ES-I3 (cell line): Measurements from ENCODE around the gene MCOLN1.
A peak's percentile ranks its signal among the peaks of the same experiment; 100 is the strongest.

Experiments
- H3K36me3 ChIP-seq: 2 replicates; pipeline ENCODE4 v1.6.1; 2013; ENCODE audit warnings: mild to moderate bottlenecking, low read length, control low read depth, moderate library complexity; ENCODE audit not compliant: insufficient read depth
- H3K4me1 ChIP-seq: 2 replicates; pipeline ENCODE4 v1.6.1; 2013; ENCODE audit warnings: mild to moderate bottlenecking, control low read depth, low read length; ENCODE audit not compliant: insufficient read depth
- H3K9ac ChIP-seq: 2 replicates; pipeline ENCODE4 v1.6.1; 2013; ENCODE audit warnings: low read depth, mild to moderate bottlenecking, low read length, moderate library complexity
- H3K9me3 ChIP-seq: 2 replicates; pipeline ENCODE4 v1.6.1; 2013; ENCODE audit warnings: mild to moderate bottlenecking, low read length, moderate library complexity; ENCODE audit not compliant: control insufficient read depth, insufficient read depth

The MCOLN1 gene

DNA sequence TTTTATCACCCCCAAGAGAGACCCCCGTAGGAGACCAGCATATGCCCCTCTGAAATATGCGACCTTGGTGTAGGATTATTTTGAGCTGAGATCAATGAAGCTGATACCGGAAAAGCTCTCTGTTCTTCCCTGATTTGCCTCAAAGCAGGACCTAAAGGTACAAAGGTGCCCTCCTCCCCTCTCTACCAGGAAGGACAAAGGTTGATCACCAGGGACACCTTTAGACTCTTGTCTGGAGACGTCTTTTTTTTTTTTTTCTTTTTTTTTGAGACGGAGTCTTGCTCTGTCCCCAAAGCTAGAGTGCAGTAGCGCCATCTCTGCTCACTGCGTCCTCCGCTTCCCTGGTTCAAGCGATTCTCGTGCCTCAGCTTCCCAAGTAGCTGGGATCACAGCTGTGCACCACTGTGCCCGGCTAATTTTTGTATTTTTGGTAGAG is 32.8 kb upstream of the MCOLN1 start:
- H3K9ac ChIP-seq = peak overlapping the region; percentile 53
- peaks cover 12% of the 10 kb centered on the region for H3K4me1 ChIP-seq
- no peaks in the 10 kb centered on the region for H3K9me3 ChIP-seq
- H3K36me3 ChIP-seq = no peaks in the 10 kb centered on the region

DNA sequence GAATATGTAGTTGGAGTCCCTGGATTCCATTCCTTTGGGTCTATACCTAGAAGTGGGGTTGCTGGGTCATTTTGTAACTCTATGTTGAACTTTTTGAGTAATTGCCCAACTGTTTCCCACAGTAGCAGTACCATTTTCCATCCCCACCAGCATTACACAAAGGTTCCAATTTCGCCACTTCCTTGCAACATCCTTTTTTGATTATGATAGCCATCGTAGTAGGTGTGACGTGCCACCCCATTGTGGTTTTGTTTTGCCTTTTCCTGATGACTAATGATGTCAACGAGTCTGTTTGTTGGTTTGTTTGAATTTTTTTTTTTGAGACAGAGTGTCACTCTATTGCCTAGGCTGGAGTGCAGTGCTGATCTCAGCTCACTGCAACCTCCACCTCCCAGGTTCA is 30.3 kb upstream of the MCOLN1 start:
- H3K36me3 ChIP-seq = no peaks in the 10 kb centered on the region
- no peak overlapping the region for H3K9ac ChIP-seq
- peaks cover 14% of the 10 kb centered on the region for H3K4me1 ChIP-seq
- no peaks in the 10 kb centered on the region for H3K9me3 ChIP-seq

DNA sequence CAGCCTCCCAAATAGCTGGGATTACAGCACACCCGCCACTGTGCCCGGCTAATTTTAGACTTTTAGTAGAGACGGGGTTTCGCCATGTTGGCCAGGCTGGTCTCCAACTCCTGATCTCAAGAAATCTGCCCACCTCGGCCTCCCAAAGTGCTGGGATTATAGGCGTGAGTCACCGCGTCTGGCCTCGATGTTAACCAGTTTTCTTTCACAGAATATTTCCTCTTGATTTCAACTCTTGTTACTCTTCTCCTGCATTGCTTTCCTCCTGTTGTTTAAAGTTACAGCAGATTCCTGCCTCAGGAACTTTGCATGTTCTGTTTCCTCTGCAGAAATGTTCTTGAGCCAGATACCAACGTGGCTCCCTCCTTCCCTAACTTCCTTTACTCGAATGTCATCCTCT is 29.9 kb upstream of the MCOLN1 start:
- peaks cover 14% of the 10 kb centered on the region for H3K4me1 ChIP-seq
- no peaks in the 10 kb centered on the region for H3K9me3 ChIP-seq
- H3K9ac ChIP-seq = no peak overlapping the region
- H3K36me3 ChIP-seq = no peaks in the 10 kb centered on the region

DNA sequence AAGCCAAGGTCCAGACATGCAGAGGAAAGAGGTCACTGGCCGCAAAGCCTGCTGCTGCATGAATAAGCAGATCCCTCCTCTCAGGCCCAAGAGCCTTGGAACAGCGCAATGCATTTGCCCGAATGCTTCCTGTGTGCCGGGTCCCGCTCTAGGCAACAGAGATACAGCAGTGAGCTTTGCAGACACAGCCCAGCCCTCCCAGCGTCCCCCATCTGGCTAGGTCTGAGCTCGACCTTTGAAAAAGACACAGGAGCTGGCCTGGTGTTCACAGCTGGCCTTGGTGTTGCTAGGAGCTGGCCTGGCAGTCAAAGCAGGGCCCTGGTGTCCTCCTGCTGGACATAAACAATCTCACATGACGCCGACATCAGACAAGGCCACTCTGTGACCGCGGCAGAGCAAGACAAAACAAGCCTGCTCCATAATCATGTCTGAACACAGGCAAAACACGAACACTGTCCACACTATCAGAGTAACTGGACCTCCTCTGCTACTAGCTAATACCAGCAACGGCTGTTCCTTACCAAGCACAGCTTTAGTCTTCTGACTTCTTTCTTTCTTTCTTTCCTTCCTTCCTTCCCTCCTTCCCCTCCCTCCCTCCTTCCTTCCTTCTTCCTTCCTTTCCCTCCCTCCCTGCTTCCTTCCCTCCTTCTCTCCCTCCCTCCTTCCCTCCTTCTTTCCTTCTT is 27.9 kb upstream of the MCOLN1 start:
- Histone ChIP-seq H3K9me3 (no peaks in the 10 kb centered on the region), H3K9ac (no peak overlapping the region), H3K36me3 (no peaks in the 10 kb centered on the region), H3K4me1 (peaks cover 9% of the 10 kb centered on the region)

DNA sequence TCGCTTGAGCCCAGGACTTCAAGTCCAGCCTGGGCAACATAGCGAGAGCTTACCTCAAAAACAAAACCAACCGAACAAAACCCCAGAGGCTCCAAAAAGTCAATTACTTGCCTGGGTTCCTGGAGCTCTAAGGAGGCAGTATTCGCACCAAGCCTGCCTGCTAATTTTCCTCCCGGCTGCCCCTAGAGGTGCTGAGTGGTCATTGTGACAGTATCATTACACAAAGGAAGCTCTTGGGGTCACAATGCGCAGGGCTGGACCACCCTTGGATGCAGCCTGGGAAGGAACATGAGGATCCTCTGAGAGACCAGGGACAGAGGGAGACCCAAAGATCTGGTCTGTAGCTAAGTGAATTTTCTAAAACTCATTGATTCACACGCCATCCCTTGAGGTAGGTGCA is 25.1 kb upstream of the MCOLN1 start:
- Histone ChIP-seq H3K9me3 (no peaks in the 10 kb centered on the region), H3K9ac (no peak overlapping the region), H3K36me3 (no peaks in the 10 kb centered on the region), H3K4me1 (peaks cover 7% of the 10 kb centered on the region; the same call in 1 of the 2 replicates)

DNA sequence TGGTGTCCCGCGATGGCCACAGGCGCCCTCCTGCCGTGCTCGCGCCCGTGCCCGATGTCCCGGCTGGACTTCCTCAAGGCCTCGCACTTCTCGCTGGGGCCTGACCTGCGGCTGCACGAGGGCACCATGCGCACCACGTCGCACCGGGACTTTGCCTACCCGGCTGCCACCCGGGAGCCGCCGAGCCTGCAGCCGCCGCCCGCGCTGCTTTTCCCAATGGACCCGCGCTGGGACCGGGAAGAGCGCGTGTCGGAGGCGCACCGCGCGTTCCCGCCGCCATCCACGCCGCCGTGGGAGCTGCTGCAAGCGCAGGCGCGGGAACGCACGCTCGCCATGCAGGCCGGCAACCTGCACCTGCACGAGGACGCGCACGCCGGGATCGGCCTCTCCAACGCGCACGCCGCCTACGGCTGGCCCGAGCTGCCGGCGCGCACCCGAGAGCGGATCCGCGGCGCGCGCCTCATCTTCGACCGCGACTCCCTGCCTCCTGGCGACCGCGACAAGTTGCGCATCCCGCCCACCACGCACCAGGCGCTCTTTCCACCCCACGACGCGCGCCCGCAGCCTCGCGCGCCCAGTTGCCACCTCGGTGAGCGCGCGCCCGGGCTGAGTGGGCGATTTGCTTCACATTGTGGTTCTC is 21.5 kb upstream of the MCOLN1 start:
- no peaks in the 10 kb centered on the region for H3K9me3 ChIP-seq
- H3K9ac ChIP-seq = peak overlapping the region; percentile 72
- no peaks in the 10 kb centered on the region for H3K36me3 ChIP-seq
- H3K4me1 ChIP-seq = no peaks in the 10 kb centered on the region

DNA sequence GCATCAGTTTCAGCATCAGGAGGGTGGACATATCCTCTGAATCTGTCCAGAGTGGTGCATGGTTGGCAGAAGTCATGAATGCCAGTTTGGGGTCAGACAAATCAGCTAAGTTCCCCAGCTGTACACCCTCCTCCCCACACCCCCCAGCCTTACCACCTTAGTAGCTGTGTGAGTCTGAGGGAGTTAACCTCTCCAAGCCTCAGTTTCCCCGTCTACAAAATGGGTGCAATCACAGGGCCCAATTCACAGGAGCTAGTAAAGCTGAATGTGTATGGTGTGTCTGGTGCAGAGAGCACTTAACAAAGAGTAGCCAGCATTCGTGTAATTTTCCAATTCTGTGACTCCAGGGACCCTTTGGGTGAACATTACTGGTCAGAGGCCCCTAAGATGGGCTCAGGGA is 19.9 kb upstream of the MCOLN1 start:
- peaks cover 2% of the 10 kb centered on the region; the same call in 1 of the 2 replicates for H3K4me1 ChIP-seq
- no peaks in the 10 kb centered on the region for H3K36me3 ChIP-seq
- no peak overlapping the region for H3K9ac ChIP-seq
- H3K9me3 ChIP-seq = no peaks in the 10 kb centered on the region

DNA sequence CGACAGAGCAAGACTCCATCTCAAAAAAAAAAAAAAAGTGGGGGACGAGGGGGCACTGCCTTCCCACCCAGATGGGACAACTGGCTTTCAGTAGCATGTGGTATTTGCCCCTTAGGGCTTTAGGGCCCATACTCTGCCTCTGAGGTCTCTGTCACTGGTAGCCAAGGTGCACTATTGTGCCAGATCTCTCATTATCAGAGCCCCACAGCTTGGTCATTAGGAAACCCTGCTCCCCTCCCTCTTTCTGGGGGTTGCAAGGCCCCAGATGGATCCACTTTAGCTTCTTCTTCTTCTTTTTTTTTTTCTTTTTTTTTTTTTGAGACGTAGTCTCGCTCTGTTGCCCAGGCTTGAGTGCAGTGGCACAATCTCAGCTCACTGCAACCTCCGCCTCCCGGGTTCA is 17.7 kb upstream of the MCOLN1 start:
- Histone ChIP-seq H3K9ac (no peak overlapping the region), H3K4me1 (peaks cover 7% of the 10 kb centered on the region; the same call in 1 of the 2 replicates), H3K36me3 (no peaks in the 10 kb centered on the region), H3K9me3 (no peaks in the 10 kb centered on the region)

DNA sequence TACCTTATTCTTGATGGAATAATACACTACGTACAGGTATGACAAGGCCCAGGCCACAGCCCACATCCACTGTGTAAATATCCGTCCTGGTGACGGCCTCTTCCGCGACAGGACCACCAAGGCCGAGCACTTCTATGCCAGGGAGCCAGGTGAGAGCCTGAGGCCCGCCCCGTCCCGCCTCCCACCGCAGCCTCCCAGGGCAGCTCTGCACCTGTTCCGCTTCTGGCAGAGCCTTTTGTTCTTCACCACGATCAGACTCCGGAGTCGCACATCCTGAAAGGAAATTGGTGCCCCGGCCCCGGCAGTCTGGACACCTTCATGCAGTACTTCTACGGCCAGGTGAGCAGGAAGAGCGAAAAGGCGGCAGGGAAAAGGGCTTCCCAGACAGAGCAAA is 17.1 kb upstream of the MCOLN1 start:
- Histone ChIP-seq H3K36me3 (no peaks in the 10 kb centered on the region), H3K9me3 (no peaks in the 10 kb centered on the region), H3K4me1 (peaks cover 7% of the 10 kb centered on the region; the same call in 1 of the 2 replicates), H3K9ac (peak overlapping the region; percentile 57)

DNA sequence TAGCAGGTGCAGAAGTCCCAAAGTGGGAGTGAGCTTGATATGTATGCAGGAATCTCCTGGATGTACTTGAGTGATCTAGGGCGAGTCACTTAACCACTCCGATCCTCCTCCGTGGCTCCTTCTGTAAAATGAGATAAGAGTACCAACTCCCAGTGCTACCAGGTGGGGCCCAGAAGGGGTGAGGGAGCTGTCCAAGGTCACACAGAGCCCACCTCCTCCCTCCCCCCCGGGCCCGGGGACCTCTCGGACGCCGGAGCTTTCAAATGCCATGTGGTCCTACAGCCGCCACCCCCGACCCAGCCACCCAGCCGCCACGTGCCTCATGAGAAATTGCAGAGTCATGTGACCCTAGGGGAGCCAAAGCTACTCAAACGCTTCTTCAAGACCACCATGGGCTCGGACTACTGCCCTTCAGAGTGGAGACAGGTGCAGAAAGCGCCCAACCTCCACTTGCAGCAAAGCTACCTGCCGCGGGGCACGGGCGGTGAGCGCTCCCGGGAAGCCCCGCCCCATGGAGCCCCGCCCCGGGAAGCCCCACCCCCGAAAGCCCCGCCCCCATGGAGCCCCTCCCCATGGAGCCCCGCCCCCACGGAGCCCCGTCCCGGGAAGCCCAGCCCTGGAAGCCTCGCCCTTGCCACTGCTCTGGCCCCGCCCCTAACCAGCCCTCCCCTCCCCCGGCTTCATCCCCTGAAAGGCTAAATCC is 16.6 kb upstream of the MCOLN1 start:
- Histone ChIP-seq H3K4me1 (peaks cover 7% of the 10 kb centered on the region; the same call in 1 of the 2 replicates), H3K9ac (peak overlapping the region; percentile 57), H3K36me3 (no peaks in the 10 kb centered on the region), H3K9me3 (no peaks in the 10 kb centered on the region)

DNA sequence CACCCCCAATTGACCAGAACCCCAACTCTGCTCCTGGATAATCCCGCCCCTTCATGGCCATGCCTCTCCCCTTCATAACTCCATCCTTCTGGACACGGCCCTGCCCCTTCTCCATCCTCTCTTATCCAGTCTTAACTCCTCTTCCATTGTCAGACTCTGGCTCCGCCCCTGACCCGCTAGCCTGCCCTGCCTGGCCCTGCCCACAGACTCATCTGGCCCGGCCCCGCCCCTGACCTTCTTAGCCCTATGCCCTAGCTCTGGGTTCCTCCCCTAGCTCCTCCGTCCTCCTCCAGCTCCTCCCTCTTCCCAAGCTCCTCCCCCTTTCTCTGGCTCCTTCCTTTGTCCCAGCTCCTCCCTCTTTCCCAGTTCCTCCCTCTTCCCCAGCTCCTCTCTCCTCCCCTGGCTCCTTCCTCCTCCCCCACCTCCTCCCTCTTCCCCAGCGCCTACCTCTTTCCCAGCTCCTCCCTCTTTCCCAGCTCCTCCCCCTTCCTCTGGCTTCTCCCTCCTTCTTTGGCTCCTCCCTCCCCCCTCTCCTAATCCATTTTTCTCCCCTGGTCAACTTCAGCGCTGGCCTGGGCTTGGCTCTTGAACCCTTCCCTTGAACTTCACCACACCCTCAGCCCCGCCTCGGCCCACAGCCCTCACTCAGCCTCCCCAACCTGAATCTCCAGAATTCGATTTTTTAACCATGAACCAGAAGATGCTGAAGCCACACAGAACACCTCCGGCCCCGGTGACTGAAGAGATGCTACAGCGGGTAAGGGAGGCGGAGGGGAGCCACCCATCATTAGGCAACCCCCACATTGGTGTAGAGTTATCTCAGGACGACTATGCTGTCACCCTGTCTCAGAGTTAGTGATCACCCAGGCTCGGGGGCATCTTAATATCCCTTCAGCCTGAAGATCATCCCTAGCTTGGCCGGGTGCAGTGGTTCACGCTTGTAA is 15.8 kb upstream of the MCOLN1 start:
- Histone ChIP-seq H3K9ac (peak overlapping the region; percentile 37; the same call in 1 of the 2 replicates), H3K4me1 (peaks cover 7% of the 10 kb centered on the region; the same call in 1 of the 2 replicates), H3K36me3 (no peaks in the 10 kb centered on the region), H3K9me3 (no peaks in the 10 kb centered on the region)

DNA sequence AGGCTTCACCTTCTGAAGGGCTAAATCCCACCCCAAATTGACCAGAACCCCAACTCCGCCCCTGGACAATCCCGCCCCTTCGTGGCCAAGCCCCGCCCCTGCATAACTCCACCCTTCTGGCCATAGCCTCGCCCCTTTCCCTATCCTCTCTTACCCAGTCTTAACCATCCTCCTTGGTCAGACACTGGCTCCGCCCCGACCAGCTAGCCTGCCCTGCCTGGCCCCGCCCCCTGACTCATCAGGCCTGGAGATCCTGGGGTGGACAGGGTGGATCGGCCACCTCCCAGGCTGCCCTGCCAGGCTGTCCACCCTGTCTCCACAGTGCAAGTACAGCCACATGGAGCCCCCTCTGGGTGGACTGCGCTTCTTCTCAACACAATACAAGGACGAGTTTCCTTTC is 14.5 kb upstream of the MCOLN1 start:
- H3K9ac ChIP-seq = no peak overlapping the region
- peaks cover 12% of the 10 kb centered on the region; the same call in 1 of the 2 replicates for H3K4me1 ChIP-seq
- H3K9me3 ChIP-seq = no peaks in the 10 kb centered on the region
- H3K36me3 ChIP-seq = no peaks in the 10 kb centered on the region

DNA sequence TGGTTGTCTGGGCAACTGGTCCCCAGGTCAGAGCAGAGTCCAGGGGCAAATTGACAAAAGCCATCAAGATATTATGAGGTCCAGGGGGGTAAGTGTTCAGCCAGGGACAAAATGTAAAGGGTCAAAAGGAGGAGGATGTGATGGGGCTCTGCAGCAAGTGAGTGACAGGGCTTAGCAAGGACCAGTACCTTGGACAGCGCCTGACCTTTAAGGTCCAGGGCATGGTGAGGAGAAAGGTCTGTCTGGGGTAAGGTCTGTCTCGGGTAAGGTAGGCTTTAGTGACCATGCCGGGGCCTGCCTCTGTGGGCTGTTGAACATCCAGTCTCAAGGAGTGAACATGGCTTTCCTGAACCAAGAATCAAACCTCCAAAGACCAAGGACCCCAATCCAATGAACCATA is 12.8 kb upstream of the MCOLN1 start:
- no peaks in the 10 kb centered on the region for H3K9me3 ChIP-seq
- peaks cover 12% of the 10 kb centered on the region; the same call in 1 of the 2 replicates for H3K4me1 ChIP-seq
- H3K36me3 ChIP-seq = no peaks in the 10 kb centered on the region
- no peak overlapping the region for H3K9ac ChIP-seq

DNA sequence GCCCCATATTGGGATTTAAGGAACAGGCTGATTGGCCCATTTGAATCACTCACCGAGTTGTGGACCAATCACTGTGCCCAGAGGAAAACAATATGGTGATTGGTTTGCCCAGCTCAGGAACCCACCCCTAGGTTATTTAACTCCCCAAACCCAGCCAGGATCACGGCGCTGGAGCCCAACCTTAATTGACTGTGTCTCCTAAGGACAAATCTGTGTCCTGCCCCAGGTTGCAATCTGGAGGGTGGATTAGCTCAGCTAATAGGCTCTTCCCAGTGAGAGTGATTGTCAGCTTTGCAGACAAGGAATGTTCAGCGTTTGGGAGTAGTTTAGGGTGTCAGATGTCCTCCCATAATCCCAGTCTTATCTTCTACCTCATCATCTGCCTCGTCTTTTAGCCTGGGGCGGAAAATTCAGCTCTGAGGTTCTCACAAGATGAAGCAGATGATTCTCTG is 10.0 kb upstream of the MCOLN1 start:
- Histone ChIP-seq H3K36me3 (no peaks in the 10 kb centered on the region), H3K9me3 (no peaks in the 10 kb centered on the region), H3K4me1 (peaks cover 18% of the 10 kb centered on the region), H3K9ac (no peak overlapping the region)
